Activated CD4-positive, CD25-positive, alpha-beta regulatory T cell treated with anti-CD3 and anti-CD28 coated beads, Interleukin-2, amount 50 U/mL, for 16 hours (primary cell): ENCODE results near the gene GAS7.
"Not testable (repeated sequence)": the region's sequence is repeated elsewhere in the genome, so short reads cannot be mapped to it uniquely, and the experiment has no call there.

Source experiments
- DNase-seq: peaks from one replicate; pipeline ENCODE4 v3.0.0-alpha.2; 2020; ENCODE audit warnings: low read depth, low spot score

The GAS7 gene

DNA sequence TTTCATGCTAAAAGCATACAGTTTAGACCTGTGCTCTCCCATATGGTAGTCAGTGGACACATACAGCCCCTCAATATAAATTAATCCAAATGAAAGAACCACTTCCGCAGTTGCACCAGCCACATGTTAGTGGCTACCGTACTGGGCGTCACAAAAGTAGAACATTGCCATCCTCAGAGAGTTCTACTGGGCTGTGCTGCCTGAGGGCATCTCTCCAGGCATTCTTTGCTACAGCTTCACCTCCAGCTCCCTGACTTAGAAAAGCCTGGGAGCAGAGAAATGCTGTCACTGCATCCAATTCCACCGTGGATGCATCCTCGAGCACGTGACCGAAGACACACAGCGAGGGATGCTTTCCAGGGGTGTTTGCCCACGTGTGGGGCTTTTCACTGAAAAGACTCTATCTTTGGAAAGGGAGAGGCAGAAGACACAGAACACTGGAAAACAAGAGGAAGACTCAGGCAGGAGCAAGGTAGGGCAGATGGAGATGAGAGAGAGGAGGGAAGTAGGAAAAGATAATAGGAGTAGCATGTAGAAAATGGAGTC, 86.4 kb downstream of the GAS7 start:
- DNase-seq: no peak

DNA sequence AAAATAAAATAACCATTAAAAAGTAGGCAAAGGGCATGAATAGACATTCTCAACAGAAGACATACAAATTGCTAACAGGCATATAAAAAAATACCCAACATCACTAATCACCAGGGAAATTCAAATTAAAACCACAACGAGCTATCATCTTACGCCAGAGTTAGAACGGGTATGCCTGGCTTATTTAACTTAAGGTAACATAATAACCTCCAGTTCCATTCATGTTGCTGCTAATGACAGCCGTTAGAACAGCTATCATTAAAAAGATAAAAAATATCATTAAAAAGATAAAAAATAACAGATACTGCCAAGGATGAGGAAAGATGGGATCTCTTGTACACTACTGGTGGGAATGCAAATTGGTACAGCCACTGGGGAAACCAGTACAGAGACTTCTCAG, 89.3 kb downstream of the GAS7 start:
- no peak for DNase-seq

DNA sequence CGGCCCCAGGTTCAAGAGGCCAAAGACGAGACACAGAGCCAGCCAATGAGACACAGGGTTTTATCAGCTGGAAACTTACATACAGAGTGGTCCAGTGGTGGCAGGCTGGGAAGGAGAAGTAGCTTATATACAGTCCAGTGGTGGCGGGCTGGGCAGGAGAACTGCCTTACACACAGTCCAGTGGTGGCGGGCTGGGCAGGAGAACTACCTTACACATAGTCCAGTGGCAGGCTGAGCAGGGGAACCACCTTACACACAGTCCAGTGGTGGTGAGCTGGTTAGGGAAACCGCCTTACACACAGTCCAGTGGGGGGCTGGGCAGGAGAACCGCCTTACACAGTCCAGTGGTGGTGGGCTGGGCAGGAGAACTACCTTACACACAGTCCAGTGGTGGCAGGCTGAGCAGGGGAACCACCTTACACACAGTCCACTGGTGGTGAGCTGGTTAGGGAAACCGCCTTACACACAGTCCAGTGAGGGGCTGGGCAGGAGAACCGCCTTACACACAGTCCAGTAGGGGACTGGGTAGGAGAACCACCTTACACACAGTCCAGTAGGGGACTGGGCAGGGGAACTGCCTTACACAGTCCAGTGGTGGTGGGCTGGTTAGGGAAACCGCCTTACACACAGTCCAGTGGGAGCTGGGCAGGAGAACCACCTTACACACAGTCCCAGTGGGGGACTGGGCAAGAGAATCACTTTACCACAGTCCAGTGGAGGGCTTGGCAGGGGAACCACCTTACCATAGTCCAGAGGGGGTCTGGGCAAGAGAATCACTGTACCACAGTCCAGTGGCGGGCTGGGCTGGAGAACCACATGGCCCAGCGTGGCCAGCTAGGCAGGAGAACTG, 90.9 kb downstream of the GAS7 start:
- no peak for DNase-seq

DNA sequence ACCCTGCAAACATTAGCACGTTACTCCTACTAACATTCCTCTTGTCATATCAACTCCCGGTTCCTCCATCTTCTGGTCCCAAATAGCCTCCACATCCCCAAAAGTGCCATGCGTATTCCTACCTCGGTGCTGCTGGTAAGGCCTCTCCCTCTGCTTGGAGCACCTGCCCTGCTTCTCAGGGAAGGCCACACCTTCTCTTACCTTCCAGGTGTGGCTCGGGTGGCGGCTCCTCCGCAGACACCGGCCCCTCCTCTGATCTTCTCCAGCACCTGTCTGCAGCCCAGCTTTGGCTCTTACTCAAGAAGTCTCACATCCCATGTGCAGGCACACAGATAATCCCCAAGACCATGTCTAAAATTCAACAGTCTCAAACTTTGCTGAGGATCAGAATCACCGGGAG, 92.3 kb downstream of the GAS7 start:
- DNase-seq: no peak

DNA sequence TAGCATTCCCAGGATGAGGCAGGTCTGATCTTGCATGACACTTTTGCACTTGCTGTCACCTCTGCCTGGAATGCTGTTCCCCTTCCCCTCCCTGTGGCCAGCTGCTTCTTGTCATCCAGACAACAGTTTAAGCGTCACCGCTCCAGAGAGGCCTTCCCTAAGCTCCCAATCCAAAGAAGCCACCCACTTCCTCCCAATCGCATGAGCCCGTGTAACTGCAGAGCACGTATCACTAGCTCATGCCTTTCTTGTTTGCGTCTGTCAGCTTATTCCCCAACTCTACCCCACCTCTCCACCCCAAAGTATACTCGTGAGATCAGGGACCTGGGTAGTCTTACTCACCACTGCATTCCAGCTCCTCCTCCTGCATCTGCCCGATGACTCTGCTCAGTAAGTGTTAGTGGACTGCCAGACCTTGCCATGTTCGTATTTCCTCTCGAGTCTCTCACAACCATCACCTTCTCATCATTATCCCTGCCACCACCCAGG, 92.8 kb downstream of the GAS7 start:
- DNase-seq: no peak

DNA sequence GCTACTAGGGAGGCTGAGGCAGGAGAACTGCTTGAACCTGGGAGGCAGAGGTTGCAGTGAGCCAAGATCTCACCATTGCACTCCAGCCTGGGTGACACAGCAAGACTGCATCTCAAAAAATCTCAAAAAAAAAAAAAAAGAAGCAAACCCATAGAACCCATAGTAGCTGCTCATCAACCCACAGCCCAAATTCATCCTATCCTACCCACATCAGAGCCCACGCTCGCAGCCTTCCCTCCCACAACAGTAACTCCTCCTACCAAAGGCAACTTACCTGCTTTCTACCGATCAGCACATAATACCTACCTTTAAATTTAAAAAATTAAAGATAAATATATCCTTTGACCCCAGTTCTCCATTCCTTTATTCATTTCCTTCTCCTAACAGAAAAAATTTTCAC, 94.7 kb downstream of the GAS7 start:
- no peak for DNase-seq

DNA sequence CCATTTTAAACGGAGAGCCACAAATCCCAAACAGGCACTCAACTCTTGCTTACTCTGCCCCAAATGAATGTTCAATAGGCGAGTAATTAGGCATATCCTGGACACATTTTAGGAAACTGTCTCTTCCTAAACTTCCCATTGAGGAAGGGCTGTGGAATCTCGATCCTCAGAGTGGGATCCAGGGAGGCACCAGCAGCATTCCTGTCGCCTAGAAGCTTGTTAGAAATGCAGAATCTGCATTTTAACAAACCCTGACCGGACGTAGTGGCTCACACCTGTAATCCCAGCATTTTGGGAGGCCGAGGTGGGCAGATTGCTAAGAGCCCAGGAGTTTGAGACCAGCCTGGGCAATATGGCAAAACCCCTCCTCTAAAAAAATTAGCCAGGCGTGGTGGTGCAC, 95.6 kb downstream of the GAS7 start:
- no peak for DNase-seq

DNA sequence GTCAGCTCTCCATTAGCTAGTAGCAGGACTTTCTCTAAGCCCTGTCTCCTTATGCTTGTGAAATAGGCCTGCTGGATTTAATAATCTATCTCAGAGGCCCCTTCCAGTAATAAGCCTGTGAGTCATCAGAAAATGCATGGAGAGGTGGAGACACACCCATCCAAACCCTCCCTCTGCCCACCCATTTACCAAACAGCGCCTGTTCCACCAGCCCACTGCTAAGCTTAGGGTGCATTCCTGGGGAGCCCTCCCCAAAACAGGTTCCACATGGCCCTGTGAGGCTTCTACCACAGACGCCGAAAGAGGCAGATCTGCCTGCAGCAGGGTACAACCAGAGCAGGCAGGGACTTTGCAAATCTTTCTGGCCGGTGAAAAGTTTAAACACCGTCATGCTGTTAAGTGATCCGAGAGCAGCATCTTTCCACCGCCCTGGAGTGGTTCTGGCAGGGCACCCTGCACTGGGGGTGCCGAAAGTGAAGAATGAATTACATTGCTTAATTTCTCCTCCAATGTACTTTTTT, 99.3 kb downstream of the GAS7 start:
- no peak for DNase-seq

DNA sequence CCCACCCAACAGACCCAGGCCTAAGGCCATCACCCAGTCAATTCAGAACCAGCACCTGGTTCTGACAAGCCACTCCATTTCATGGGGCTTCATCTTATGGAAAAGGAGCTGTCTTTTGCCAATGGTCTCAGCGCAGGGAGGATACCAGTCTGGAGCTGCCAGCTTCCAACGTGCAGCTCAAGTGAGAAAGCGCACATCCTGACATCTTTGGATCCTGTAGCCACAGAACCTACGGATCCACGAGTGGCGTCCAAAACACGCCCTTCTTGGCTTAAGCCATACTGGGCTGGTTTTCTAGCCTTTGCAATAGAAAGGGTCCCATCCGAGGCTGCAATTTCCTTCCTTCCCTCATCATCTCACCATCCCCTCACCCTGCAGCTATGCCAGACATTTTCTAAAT, 101.8 kb downstream of the GAS7 start:
- DNase-seq: no peak

DNA sequence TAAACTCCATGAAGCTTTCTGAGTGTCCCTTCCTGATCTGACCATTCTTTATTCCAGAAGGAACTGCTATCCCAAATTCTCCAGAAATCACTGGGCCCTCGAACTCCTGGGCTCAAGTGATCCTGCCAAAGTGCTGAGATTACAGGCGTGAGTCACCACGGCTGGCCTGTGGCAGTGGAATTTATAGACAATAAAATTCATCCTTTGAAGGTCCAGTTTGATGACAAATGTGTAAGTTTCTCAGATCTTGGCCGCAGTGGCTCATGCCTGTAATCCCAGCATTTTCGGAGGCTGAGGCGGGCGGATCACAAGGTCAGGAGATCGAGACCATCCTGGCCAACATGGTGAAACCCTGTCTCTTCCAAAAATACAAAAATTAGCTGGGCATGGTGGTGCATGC, 103.1 kb downstream of the GAS7 start:
- DNase-seq: not testable (repeated sequence)

DNA sequence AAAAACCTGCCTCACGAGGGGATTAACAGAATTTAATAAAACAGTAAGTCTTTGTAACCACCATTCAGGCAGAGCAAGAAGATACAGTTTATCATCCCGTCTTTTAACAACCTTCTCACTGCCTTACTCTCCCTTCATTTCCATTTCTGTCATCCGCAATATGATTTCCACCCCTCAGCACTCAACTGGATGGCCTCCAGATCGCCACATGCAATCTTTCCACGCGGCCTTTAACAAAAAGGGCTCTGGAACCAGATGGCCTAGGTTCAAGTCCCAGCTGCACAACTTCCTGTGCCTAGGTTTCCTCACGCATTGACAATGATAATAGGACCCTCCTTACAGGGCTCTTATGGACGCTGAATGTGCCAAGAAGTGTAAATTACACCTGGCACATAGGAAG, 103.6 kb downstream of the GAS7 start:
- no peak for DNase-seq

DNA sequence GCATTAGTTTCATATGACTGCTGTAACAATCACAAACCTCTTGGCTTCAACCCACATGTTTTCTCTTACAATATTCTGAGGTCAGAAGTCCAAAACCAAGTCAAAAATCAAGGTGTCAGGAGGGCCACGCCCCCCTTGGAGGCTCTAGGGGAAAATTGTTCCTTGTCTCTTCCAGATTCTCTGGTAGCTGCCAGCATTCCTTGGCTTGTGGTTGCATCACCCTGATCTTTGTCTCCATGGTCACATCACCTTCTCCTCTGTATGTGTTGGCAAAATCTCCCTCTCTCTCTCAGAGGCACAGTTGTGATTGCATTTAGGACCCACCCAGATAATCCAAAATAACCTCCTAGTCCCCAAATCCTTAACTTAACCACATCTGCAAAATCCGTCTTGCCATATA, 105.8 kb downstream of the GAS7 start:
- no peak for DNase-seq

DNA sequence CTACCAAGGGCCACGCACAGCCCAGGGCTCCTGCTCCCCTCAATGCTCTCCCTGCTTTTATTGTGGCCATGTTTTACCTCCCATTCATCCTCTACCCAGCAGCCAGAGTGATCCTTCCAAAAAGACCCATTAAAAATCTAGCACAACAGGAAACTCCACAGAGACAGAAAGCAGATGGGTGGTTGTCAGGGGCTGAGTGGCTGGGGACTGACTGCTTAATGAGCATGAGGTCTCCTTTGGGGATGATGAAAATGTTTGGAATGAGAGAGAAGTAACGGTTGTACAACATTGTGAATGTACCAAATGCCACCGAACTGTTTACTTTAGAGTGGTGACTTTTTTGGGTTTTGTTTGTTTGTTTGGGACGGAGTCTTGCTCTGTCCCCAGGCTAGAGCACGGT, 107.4 kb downstream of the GAS7 start:
- no peak for DNase-seq

DNA sequence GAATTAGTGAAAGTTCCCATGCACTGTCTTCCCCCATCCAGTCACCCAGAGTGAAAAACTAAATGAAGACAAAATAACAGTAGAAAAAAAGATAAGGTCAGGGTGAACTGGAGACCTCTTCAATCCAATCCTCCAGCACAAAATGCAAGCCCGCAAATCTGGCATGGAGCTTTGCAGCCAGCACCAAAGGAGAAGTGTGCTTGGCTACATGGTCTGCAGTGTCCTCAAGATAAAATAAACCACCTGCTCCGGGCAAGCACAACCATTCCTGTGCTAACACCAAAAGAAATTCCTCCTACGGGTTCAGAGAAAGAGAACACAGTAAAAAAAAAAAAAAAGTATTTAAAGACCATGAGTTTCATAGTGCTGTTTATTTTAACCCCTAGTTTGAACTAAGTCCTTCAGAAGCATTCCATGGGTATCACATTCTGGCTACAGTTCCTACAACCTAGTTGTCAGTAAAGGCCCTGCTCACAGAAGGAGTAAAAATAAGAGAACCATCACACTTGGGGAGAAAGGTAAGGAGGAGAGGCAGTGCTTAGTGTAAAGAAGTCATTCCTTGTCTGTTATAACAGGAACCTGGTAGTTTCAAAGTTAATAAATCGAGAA, 109.1 kb downstream of the GAS7 start:
- no peak for DNase-seq

DNA sequence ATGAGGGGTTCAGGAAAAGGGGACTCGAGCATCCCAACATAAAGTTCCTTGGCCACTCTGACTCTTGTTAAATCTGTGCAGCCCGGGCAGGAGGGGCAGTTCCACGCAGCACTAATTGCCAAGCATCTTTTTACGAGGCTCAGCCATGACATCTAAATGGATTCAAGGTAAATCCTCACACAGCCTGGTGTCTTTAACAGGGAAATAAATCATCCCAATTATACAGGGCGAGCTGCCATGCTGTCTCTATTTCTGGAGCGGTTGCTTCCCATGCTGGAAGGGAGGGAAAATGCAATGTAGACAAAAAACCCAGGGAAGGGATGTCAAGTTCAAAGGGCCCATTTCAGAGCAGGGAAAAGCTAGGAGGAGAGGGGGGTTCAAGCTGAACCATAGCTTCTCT, 110.0 kb downstream of the GAS7 start:
- no peak for DNase-seq

DNA sequence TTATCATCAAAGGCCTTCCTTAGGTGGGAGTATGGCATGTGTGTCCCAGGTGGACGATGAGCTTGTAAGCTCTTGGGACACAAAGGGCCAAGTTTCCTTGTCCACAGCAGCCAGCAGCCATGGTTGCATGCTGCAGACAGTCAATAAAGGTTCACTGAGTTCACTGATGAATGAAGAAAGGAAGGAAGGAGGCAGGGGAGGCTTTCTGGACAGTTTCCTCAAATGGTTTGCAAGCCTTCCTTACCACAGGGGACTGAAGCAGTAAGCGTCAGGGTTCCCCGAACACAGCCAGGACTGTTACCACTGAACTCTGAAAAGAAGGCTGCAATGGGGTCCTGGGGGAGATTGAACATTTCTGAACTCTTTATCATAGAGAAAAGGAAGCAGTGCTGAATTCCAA, 111.1 kb downstream of the GAS7 start:
- DNase-seq: no peak

DNA sequence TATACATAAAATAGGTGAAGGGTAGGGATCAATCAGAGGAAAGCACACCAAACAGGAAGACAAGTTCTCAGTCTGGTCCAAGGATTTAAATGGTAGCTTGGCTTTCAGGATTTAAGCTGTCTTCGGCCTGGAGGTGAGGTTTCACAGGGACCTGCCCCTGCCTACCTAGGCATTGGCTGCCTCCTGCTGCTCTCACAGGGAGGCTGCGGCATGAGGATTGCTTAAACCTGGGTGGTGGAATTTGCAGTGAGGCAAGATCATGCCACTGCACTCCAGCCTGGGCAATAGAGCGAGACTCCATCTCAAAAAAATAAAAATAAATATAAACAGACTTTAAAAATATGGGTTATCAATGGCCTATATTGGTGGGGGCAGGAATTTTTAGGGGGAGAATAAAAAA, 114.5 kb downstream of the GAS7 start:
- DNase-seq: no peak

DNA sequence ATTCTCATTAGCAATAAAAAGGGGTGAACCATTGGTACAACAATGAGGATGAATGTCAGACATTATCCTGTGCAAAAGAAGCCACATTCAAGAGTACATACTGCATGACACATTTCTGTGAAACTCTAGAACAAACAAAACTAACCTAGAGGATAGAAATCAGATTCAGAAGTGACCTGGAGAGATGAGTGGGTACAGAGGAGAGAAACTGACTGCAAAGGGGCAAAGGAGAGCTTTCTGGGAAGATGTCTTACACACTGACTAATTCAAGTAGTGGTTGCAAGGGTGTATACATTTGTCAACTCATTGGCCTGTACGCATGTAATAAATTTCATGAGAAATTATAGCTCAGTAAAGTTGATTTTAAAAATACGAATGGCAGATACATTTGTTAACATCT, 115.6 kb downstream of the GAS7 start:
- DNase-seq: no peak

DNA sequence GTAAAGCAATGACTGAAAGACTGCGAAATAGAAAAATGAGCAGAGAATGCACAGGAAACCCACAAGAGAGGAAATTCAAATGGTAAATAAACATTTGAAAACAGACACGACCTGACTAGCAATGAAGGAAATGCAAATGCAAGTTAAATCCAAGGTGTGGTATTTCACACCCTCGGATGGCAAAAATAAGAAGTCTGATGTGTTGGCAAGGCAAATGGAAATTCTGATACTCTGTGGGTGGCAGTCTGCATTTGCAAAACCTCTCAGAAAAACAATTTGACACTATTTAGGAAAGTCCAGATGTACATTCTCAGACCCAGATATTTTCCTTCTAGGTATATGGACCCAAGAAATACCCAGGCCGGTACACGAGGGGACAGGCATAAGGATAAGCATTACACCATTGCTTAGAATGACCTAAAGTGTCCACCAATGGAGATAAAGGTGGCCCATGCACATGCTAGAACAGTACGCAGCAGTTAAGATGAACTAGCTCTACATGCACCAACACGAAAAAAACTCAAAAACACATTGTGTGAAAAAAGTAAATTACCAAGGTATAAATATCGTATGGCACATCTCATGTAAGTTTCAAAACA, 116.7 kb downstream of the GAS7 start:
- no peak for DNase-seq

DNA sequence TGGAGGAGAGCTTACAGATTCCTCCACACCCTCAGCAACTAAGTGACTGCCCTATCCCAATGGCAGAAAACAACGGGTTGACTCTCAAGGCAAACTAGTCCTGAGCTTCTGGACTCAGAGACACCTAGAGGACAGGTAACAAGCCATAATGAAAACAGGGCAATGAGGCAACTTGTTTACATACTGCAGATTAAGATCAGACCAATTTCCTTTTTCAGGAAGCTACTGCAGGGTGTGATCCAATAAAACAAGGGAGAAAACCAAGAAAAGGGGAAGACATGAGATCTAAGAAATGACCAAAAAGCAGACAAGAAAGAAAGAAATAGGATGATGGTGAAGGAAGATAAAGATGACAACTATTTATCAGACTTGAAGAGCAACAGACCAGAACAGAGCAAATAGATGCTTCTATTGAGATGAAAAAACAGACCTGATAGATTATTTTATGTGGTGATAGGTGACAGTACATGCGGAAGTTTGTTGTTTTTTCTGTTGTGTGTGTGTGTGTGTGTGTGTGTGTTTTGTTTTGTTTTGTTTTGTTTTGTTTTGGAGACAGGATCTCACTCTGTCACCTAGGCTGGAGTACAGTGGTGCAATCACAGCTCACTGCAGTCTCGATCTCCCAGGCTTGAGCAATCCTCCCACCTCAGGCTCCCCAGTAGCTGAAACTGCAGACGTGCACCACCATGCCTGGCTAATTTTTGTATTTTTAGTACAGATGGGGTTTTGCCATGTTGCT, 120.7 kb downstream of the GAS7 start:
- no peak for DNase-seq

DNA sequence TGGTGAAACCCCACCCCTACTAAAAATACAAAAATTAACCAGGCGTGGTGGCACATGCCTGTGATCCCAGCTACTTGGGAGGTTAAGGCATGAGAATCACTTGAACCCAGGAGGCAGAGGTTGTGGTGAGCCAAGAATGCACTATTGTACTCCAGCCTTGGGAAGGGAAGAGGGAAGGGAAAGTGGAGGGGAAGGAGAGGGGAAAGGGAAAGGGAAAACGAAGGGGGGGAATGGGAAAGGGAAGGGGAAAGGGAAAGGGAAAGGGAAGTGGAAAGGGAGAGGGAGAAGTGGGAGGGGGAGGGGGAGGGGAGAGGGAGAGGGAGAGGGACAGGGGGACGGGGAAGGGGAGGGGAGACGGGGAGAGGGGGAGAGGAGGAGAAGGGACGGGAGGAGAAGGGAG, 122.5 kb downstream of the GAS7 start:
- no peak for DNase-seq

DNA sequence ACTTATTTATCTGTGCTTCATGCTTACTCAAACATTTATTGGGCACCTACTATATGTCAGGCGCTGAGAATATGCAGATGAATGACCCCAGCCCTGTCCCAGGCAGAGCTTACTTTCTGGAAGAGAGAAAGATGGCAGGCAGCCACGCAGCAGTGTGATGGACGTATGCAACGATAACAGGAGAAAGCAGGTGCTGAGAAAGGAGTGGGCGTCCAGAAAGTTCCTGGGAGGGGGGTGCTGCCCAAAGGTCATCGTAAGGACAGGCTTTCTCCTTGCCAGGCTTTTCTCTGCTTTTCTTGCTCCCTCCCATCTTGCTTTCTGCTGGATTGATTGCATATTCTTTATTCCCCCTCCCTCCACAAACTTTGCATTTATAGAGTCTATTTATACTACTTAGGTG, 124.5 kb downstream of the GAS7 start:
- no peak for DNase-seq
